GM12801 (cell line): Measurements from ENCODE around the gene MTX2.

Source experiments
- TF ChIP-seq, protein P1 (sequence below): IDR thresholded peaks from one replicate; pipeline ENCODE4 v1.5.1; 2011; ENCODE audit warnings: control low read depth; ENCODE audit not compliant: insufficient read length; ENCODE audit errors: extremely low read depth

MTX2 gene

GRCh38 chr2:176297737-176298136 is 28.5 kb downstream of the MTX2 start:
- TF ChIP-seq, protein P1, sequence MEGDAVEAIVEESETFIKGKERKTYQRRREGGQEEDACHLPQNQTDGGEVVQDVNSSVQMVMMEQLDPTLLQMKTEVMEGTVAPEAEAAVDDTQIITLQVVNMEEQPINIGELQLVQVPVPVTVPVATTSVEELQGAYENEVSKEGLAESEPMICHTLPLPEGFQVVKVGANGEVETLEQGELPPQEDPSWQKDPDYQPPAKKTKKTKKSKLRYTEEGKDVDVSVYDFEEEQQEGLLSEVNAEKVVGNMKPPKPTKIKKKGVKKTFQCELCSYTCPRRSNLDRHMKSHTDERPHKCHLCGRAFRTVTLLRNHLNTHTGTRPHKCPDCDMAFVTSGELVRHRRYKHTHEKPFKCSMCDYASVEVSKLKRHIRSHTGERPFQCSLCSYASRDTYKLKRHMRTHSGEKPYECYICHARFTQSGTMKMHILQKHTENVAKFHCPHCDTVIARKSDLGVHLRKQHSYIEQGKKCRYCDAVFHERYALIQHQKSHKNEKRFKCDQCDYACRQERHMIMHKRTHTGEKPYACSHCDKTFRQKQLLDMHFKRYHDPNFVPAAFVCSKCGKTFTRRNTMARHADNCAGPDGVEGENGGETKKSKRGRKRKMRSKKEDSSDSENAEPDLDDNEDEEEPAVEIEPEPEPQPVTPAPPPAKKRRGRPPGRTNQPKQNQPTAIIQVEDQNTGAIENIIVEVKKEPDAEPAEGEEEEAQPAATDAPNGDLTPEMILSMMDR: no peak

- TF ChIP-seq, protein P1: no peak
These were observed 48.0 kb downstream of the MTX2 start for GRCh38 chr2:176317199-176317598.

DNA sequence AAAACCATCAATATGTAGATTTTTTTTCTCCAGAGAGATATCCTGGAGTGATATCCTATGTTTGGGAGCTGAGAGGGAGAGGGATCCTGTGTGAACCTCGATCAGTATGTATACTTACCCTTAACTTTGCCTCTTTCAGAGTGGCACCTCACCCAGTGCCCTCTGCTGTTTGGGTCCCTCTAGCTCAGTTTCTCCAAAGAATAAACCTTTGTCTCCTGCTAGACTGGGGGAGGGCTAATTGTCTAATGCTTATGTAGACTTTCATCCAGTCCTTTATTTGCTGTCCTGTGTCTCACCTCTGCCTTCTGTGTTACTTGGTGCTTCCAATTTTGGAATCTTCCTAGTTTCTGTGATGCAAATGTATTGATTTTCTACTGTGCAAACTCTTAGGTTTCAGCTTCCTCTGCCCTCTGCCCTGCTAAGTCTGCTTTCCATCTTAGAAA is 48.4 kb downstream of the MTX2 start:
- TF ChIP-seq, protein P1: no peak

- TF ChIP-seq, protein P1: no peak
These were observed 52.7 kb downstream of the MTX2 start for GRCh38 chr2:176321916-176322315.

DNA sequence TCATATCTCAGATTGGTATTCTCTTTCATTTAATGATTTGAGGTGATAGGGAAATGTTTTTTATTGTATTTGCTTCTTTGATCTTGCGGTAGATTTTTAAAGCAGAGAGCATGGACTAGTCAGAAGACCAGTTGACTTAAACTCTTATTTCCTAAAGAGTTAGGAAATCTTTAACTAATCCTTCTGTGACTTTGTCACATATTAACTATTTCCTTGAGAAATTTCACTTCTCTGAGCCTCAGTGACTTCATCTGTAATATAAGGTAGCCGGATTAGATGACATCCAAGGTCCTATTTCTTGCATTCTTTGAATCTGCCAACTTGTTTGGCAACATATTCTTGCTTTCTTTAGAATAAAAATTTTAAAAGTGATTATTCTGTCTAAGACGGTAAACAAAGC is 55.6 kb downstream of the MTX2 start:
- TF ChIP-seq, protein P1: no peak

DNA sequence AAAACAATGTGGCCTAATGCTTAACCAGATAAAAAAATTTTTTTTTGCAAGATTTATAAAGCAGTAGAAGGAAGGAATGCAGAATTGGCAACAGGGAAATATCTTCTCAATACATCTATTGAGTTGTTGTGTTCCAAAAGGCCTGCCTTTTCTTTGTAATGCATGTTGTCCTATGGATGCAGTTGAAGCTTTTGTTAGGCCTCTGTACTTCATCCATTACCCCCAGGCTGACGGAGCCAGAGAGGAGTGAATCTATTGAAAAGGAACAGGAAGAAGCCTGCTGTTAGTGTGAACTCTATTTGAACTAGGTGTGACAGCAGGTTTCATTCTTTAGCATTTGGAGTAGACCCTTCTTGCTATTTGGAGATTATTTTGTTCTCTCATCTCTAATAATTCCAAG is 56.5 kb downstream of the MTX2 start:
- TF ChIP-seq, protein P1: no peak

GRCh38 chr2:176328149-176328548 is 58.9 kb downstream of the MTX2 start:
- TF ChIP-seq, protein P1: no peak

DNA sequence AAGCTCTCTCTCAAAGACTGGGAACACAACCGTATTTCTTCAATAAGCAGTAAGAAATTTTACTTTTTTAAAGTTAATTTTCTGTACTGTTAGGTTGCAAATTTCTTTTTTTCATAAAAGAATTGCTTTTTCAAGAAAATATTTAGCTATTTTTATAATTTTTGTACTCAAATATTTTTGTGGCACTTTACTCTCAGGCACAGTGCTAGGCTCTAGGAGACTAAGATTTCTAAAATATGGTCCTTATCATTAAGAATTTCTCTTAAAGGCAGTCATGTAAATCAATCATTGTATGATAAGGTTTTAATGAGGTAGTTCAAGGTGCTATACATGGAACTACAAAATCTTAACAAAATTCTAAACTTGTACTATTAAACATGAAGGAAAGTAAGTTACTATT is 61.4 kb downstream of the MTX2 start:
- TF ChIP-seq, protein P1: no peak
